K562 (cell line): ENCODE data around the gene TGM5. TPM values are rescaled to one million over a fixed set of nuclear protein-coding genes. Genes with fewer than 3 reads are reported as not detected.
A peak's percentile ranks its signal among the peaks of the same experiment; 100 is the strongest.

Source experiments
- ASH1L ChIP-seq: fragments of 450-650 bp; IDR thresholded peaks from 2 replicates; pipeline ENCODE4 v1.6.1; 2018; ENCODE audit warnings: borderline replicate concordance, mild to moderate bottlenecking, low read depth; ENCODE audit not compliant: partially characterized antibody
- CBX3 ChIP-seq, 2 experiments: IDR thresholded peaks; 1 replicate in 1 of 2; 2 replicates in 1 of 2; pipeline ENCODE4 v1.6.1; 2012; ENCODE audit warnings: inconsistent platforms in 2 of 2, low read length in 2 of 2, borderline replicate concordance in 1 of 2, control low read depth in 1 of 2
- CXXC5 ChIP-seq: fragments of 250-450 bp; sonication (Bioruptor Pico); IDR thresholded peaks from 2 replicates; pipeline ENCODE4 v1.8.0; 2022; ENCODE audit warnings: inconsistent platforms, mild to moderate bottlenecking, moderate library complexity
- ESRRB ChIP-seq: fragments of 250-450 bp; sonication (Bioruptor Pico); IDR thresholded peaks from 2 replicates; pipeline ENCODE4 v1.5.0; 2020; ENCODE audit warnings: mild to moderate bottlenecking, moderate library complexity, borderline replicate concordance
- FOSL1 ChIP-seq: fragments of 200-800 bp; sonication (Bioruptor generic); conservative IDR thresholded peaks from 2 replicates; pipeline ENCODE4 v1.6.1; 2016; ENCODE audit warnings: missing genetic modification characterization, missing compliant biosample characterization
- FOXK1 ChIP-seq: sonication (generic); formaldehyde crosslinking; IDR thresholded peaks from 2 replicates; pipeline ENCODE4 v1.8.0; 2022; ENCODE audit warnings: missing genetic modification reagents, mild to moderate bottlenecking, borderline replicate concordance
- HDGF ChIP-seq: fragments of 450-650 bp; IDR thresholded peaks from 2 replicates; pipeline ENCODE4 v1.6.1; 2016
- HMG20B ChIP-seq: fragments of 250-450 bp; sonication (Bioruptor Pico); IDR thresholded peaks from 2 replicates; pipeline ENCODE4 v1.5.0; 2021; ENCODE audit warnings: mild to moderate bottlenecking
- HNRNPUL1 ChIP-seq: fragments of 200-400 bp; formaldehyde crosslinking; IDR thresholded peaks from 2 replicates; pipeline ENCODE4 v1.6.1; 2017; ENCODE audit warnings: low read length
- KHSRP ChIP-seq: fragments of 450-650 bp; IDR thresholded peaks from 2 replicates; pipeline ENCODE4 v1.6.1; 2017
- MED1 ChIP-seq: sonication (generic); formaldehyde crosslinking; IDR thresholded peaks from 2 replicates; pipeline ENCODE4 v1.8.1; 2023; ENCODE audit warnings: missing genetic modification reagents, borderline replicate concordance
- MTA3 ChIP-seq: fragments of 450-650 bp; formaldehyde crosslinking; IDR thresholded peaks from 2 replicates; pipeline ENCODE4 v1.6.1; 2017; ENCODE audit warnings: mild to moderate bottlenecking, borderline replicate concordance
- NCOA1 ChIP-seq: fragments of 450-650 bp; IDR thresholded peaks from 2 replicates; pipeline ENCODE4 v1.6.1; 2016; ENCODE audit warnings: low read depth
- NCOR1 ChIP-seq: fragments of 450-650 bp; IDR thresholded peaks from 2 replicates; pipeline ENCODE4 v1.6.1; 2016; ENCODE audit warnings: mild to moderate bottlenecking, moderate library complexity
- NFE2 ChIP-seq: IDR thresholded peaks from 2 replicates; pipeline ENCODE4 v1.6.1; 2014; ENCODE audit warnings: antibody characterized with exemption, low read depth
- NR0B1 ChIP-seq: fragments of 450-650 bp; IDR thresholded peaks from one replicate; pipeline ENCODE4 v1.6.1; 2018; ENCODE audit warnings: mild to moderate bottlenecking, moderate library complexity; ENCODE audit not compliant: partially characterized antibody
- PTRF ChIP-seq: fragments of 450-650 bp; IDR thresholded peaks from 2 replicates; pipeline ENCODE4 v1.6.1; 2016; ENCODE audit warnings: mild to moderate bottlenecking, missing genetic modification characterization, missing compliant biosample characterization
- RHOXF2B ChIP-seq: fragments of 250-450 bp; sonication (Bioruptor Pico); conservative IDR thresholded peaks from 2 replicates; pipeline ENCODE4 v1.5.1; 2021
- RNF2 ChIP-seq: sonication (generic); IDR thresholded peaks from 2 replicates; pipeline ENCODE4 v1.6.1; 2016
- SMAD4 ChIP-seq: fragments of 250-450 bp; sonication (Bioruptor Pico); conservative IDR thresholded peaks from 2 replicates; pipeline ENCODE4 v1.8.0; 2021; ENCODE audit warnings: inconsistent platforms, mild to moderate bottlenecking, moderate library complexity
- TFE3 ChIP-seq: fragments of 450-650 bp; formaldehyde crosslinking; IDR thresholded peaks from 2 replicates; pipeline ENCODE4 v1.4.0; 2020; ENCODE audit warnings: mild to moderate bottlenecking, mixed read lengths
- U2AF2 ChIP-seq: fragments of 200-400 bp; formaldehyde crosslinking; optimal IDR thresholded peaks from 2 replicates; pipeline ENCODE3; 2017; ENCODE audit warnings: low read depth, mild to moderate bottlenecking, low read length
- ZFP30 ChIP-seq: fragments of 250-450 bp; sonication (Bioruptor Pico); IDR thresholded peaks from 2 replicates; pipeline ENCODE4 v1.8.0; 2022; ENCODE audit warnings: moderate library complexity, mild to moderate bottlenecking, inconsistent platforms, borderline replicate concordance
- ZFP36 ChIP-seq: fragments of 150-350 bp; IDR thresholded peaks from 2 replicates; pipeline ENCODE4 v1.6.1; 2018; ENCODE audit warnings: low read length, low read depth; ENCODE audit not compliant: partially characterized antibody
- ZFP91 ChIP-seq: sonication (generic); formaldehyde crosslinking; IDR thresholded peaks from 2 replicates; pipeline ENCODE4 v1.8.0; 2022; ENCODE audit warnings: mild to moderate bottlenecking, missing genetic modification reagents
- ZFX ChIP-seq: sonication (generic); formaldehyde crosslinking; IDR thresholded peaks from 2 replicates; pipeline ENCODE4 v1.8.0; 2022; ENCODE audit warnings: mild to moderate bottlenecking, missing genetic modification reagents, moderate library complexity
- ZNF507 ChIP-seq: conservative IDR thresholded peaks from 2 replicates; pipeline ENCODE4 v1.6.1; 2017; ENCODE audit warnings: missing genetic modification characterization, missing compliant biosample characterization
- ZNF644 ChIP-seq: fragments of 200-800 bp; sonication (Bioruptor generic); IDR thresholded peaks from 2 replicates; pipeline ENCODE4 v1.6.1; 2016; ENCODE audit warnings: low read depth, missing genetic modification characterization, missing compliant biosample characterization
- ZNF707 ChIP-seq: fragments of 250-450 bp; sonication (Bioruptor Pico); conservative IDR thresholded peaks from 2 replicates; pipeline ENCODE4 v1.8.0; 2022; ENCODE audit warnings: inconsistent platforms, mild to moderate bottlenecking, moderate library complexity
- polyA plus RNA-seq, 8 experiments: library from polyadenylated mRNA; depleted of rRNA in 4 of 8; stranded (reverse) in 5 of 8; unstranded in 3 of 8; fragments of >200 nt; fragmentation: Nextera tagmentation in 2 of 8; fragmentation: Illumina TruSeq in 1 of 8; extraction: Ambion mirVana in 2 of 8; extraction: Trizol in 1 of 8; gene quantifications; 2 replicates each; pipeline versions ENCODE4 v1.2.1 to v1.2.3, GENCODE V29; 2011 to 2014; ENCODE audit warnings: inconsistent platforms in 1 of 8, missing spikeins in 1 of 8
- total RNA-seq, 7 experiments: library from RNA; depleted of rRNA in 6 of 7; stranded (reverse); fragments of >200 nt in 6 of 7; fragmentation: Illumina TruSeq in 2 of 7; extraction: Trizol in 2 of 7; gene quantifications; 2 replicates each; pipeline versions ENCODE4 v1.2.1 to v1.2.3, GENCODE V29; 2011 to 2021; ENCODE audit warnings: low replicate concordance in 1 of 7

TGM5 gene
- total and polyA plus RNA-seq, 9 of the 15 experiments (the other 6 are each of a cell fraction or from before 2014, with no cell fraction given) = 0.03 to 0.10 (median 0.07) TPM; not detected in 6

- no peak for TF ChIP-seq HNRNPUL1
- peak; percentile 73 for TF ChIP-seq SMAD4 (CRISPR knock-in tag)
- peak; percentile 46 for TF ChIP-seq FOSL1
- no peak for TF ChIP-seq PTRF (tag)
- TF ChIP-seq NFE2 = no peak
- TF ChIP-seq U2AF2 = no peak
- no peak for TF ChIP-seq ZFP36
- TF ChIP-seq RHOXF2B (CRISPR knock-in tag) = no peak
- no peak for TF ChIP-seq HMG20B (CRISPR knock-in tag)
- TF ChIP-seq HDGF = no peak
- no peak for TF ChIP-seq ZNF507 (tag)
- peak; percentile 89 for TF ChIP-seq NCOR1
- no peak for TF ChIP-seq ESRRB (CRISPR knock-in tag)
- TF ChIP-seq CXXC5 (CRISPR knock-in tag) = peak; percentile 72
- TF ChIP-seq ZNF644 (tag) = peak; percentile 75; the same call in 1 of the 2 replicates
- no peak for TF ChIP-seq KHSRP
- no peak for TF ChIP-seq FOXK1
- TF ChIP-seq NR0B1 = no peak
- peak; percentile 23; the same call in 1 of the 2 replicates for TF ChIP-seq RNF2
- peak; percentile 29; the same call in 1 of the 2 replicates for TF ChIP-seq ZFX (CRISPR knock-in tag)
- TF ChIP-seq TFE3 (CRISPR knock-in tag) = no peak
- no peak for TF ChIP-seq MTA3
- TF ChIP-seq ZFP91 (CRISPR knock-in tag) = no peak
- 0 out of 2 replicates have a peak, but pooled peaks have one; percentile 12 for TF ChIP-seq NCOA1
- no peak for TF ChIP-seq MED1 (CRISPR knock-in tag)
- TF ChIP-seq ZFP30 (CRISPR knock-in tag) = no peak
- no peak for TF ChIP-seq ASH1L
- no peak for TF ChIP-seq CBX3 (IDR thresholded peaks at IDR 0.05; ENCODE audit: borderline replicate concordance in 1 of 2, low read length in 2 of 2)
- no peak for TF ChIP-seq ZNF707 (CRISPR knock-in tag)
These were observed 45.7 kb downstream of the TGM5 start, which contains the start of gene EPB42 (continued) for GRCh38 chr15:43220991-43221403.
